B cell (primary cell): Measurements from ENCODE around the gene CYP1A1. TPM values are rescaled to one million over a fixed set of nuclear protein-coding genes. Genes with fewer than 3 reads are reported as not detected.

Source experiments
- ATAC-seq: fragments of 200-7000 bp; cut with Tn5 transposase; one replicate; pipeline ENCODE4 v1.10.0; 2021; ENCODE audit warnings: low read depth, mild to moderate bottlenecking, moderate number of reproducible peaks, moderate library complexity
- CTCF ChIA-PET: fragments of 350-600 bp; sonication (Branson Sonifier 250); formaldehyde crosslinking; loops from one replicate; lab custom pipeline; 2021; ENCODE audit warnings: antibody characterized with exemption, inconsistent platforms; lab: Charles Lee
- POLR2A ChIA-PET: fragments of 350-600 bp; sonication (Branson Sonifier 250); formaldehyde crosslinking; loops from one replicate; lab custom pipeline; 2021; ENCODE audit warnings: antibody characterized with exemption; lab: Charles Lee
- DNase-seq: peaks from one replicate; pipeline ENCODE4 v3.0.0; 2013
- H2AFZ ChIP-seq: 2 replicates; pipeline ENCODE4 v1.6.1; 2012; ENCODE audit warnings: mild to moderate bottlenecking, low read depth, low read length; ENCODE audit not compliant: insufficient read depth, poor library complexity, severe bottlenecking
- H3K27ac ChIP-seq, 2 donors: 1 replicate in 1 of 2; 2 replicates in 1 of 2; pipeline ENCODE4 v1.5.1; 2012 to 2013; ENCODE audit warnings: low read length in 2 of 2, mild to moderate bottlenecking in 2 of 2, moderate library complexity in 1 of 2
- H3K27me3 ChIP-seq, 4 experiments: fragments of 200-600 bp in 1 of 4; sonication (generic) in 1 of 4; replicated peaks in 1 of 4; 1 replicate in 2 of 4; 2 replicates in 2 of 4; pipeline versions ENCODE4 v1.6.1 to v1.7.0; 2013 to 2016; ENCODE audit warnings: low read length in 3 of 4, mild to moderate bottlenecking in 2 of 4, mixed read lengths in 1 of 4, moderate library complexity in 1 of 4; ENCODE audit not compliant: insufficient read depth in 4 of 4, control insufficient read depth in 3 of 4; ENCODE audit errors: control extremely low read depth in 1 of 4
- H3K36me3 ChIP-seq, 2 experiments: replicated peaks in 1 of 2; 1 replicate in 1 of 2; 2 replicates in 1 of 2; pipeline versions ENCODE4 v1.6.1 to v1.7.1; 2013; ENCODE audit warnings: low read length in 1 of 2; ENCODE audit not compliant: insufficient read depth in 2 of 2, control insufficient read depth in 1 of 2; ENCODE audit errors: control extremely low read depth in 1 of 2, extremely low read depth in 1 of 2
- H3K4me1 ChIP-seq, 2 donors: fragments of 200-600 bp in 1 of 2; sonication (generic) in 1 of 2; 1 replicate in 1 of 2; 2 replicates in 1 of 2; pipeline versions ENCODE4 v1.5.1 to v1.6.1; 2013 to 2017; ENCODE audit warnings: low read length in 2 of 2; ENCODE audit not compliant: control insufficient read depth in 2 of 2, insufficient read depth in 2 of 2
- H3K4me2 ChIP-seq: replicated peaks from 2 replicates; pipeline ENCODE3; 2012; ENCODE audit warnings: mild to moderate bottlenecking, low read depth, low read length; ENCODE audit not compliant: poor library complexity, severe bottlenecking
- H3K4me3 ChIP-seq, 5 experiments: fragments of 200-600 bp in 1 of 5; sonication (generic) in 1 of 5; 1 replicate in 3 of 5; 2 replicates in 2 of 5; pipeline versions ENCODE4 v1.5.1 to v1.7.0; 2011 to 2016; ENCODE audit warnings: low read length in 4 of 5, mild to moderate bottlenecking in 4 of 5, low read depth in 2 of 5, control low read depth in 1 of 5, moderate library complexity in 1 of 5; ENCODE audit not compliant: insufficient read depth in 1 of 5; ENCODE audit errors: control extremely low read depth in 1 of 5, extremely low read depth in 1 of 5
- H3K79me2 ChIP-seq: fragments of 200-600 bp; sonication (generic); one replicate; pipeline ENCODE4 v1.6.0; 2016; ENCODE audit warnings: low read length; ENCODE audit not compliant: control insufficient read depth, insufficient read depth
- H3K9ac ChIP-seq: fragments of 200-600 bp; sonication (generic); 2 replicates; pipeline ENCODE4 v1.6.1; 2017; ENCODE audit warnings: mild to moderate bottlenecking, low read length, moderate library complexity
- H3K9me3 ChIP-seq, 3 donors: one replicate each; pipeline versions ENCODE4 v1.6.1 to v1.7.1; 2013; ENCODE audit warnings: low read length in 2 of 3; ENCODE audit not compliant: control insufficient read depth in 2 of 3, insufficient read depth in 1 of 3; ENCODE audit errors: control extremely low read depth in 1 of 3
- H4K20me1 ChIP-seq: 2 replicates; pipeline ENCODE4 v1.6.0; 2012; ENCODE audit warnings: mild to moderate bottlenecking, low read length; ENCODE audit not compliant: insufficient read depth, control insufficient read depth, poor library complexity, severe bottlenecking
- H3K27ac Mint-ChIP-seq: one replicate; pipeline ENCODE4 v1.8.0; 2021; ENCODE audit warnings: mixed read lengths
- H3K27me3 Mint-ChIP-seq: one replicate; pipeline ENCODE4 v1.8.0; 2021; ENCODE audit warnings: mixed read lengths
- H3K4me1 Mint-ChIP-seq: one replicate; pipeline ENCODE4 v1.8.0; 2021; ENCODE audit warnings: mixed read lengths
- H3K4me3 Mint-ChIP-seq: one replicate; pipeline ENCODE4 v1.8.0; 2021; ENCODE audit warnings: mixed read lengths
- H3K9me3 Mint-ChIP-seq: one replicate; pipeline ENCODE4 v1.8.0; 2022; ENCODE audit warnings: mixed read lengths; ENCODE audit not compliant: insufficient read depth
- EZH2 ChIP-seq: IDR thresholded peaks from 2 replicates; pipeline ENCODE4 v1.6.1; 2012; ENCODE audit warnings: borderline replicate concordance, low read depth, mild to moderate bottlenecking, moderate library complexity, low read length; ENCODE audit not compliant: insufficient read depth, poor library complexity, severe bottlenecking
- WGBS: methylation state at CpG from one replicate; pipeline ENCODE4 v1.1.5; 2013; ENCODE audit warnings: missing lambda C conversion rate; ENCODE audit not compliant: insufficient coverage; 5-methylcytosine and 5-hydroxymethylcytosine counted together
- intact Hi-C: fragments of 100-400 bp; cut with micrococcal nuclease; formaldehyde crosslinking; loops from one replicate; pipeline ENCODE4 v1.10.0; 2022
- polyA plus RNA-seq: library from polyadenylated mRNA; depleted of rRNA; stranded (reverse); fragments of >200 nt; gene quantifications from 2 replicates; pipeline ENCODE4 v1.2.3, GENCODE V29; 2012
- total RNA-seq, 2 donors: library from RNA; stranded (reverse); fragments of 120-200 nt in 1 of 2; gene quantifications; 1 replicate in 1 of 2; 2 replicates in 1 of 2; pipeline versions ENCODE4 v1.2.3 to v1.2.4, GENCODE V29; 2013 to 2022
- TF ChIP-seq, protein P1 (sequence below): fragments of 200-600 bp; IDR thresholded peaks from one replicate; pipeline ENCODE4 v1.8.0; 2022; ENCODE audit warnings: antibody characterized with exemption, mild to moderate bottlenecking

CYP1A1 gene
- total and polyA plus RNA-seq, 2 donors (not counting 1 experiment from before 2014, with no cell fraction given): 0.24 TPM; not detected in 1

- no peak overlapping the region for H3K4me3 Mint-ChIP-seq
- DNase-seq: no peak
These were observed 1.5 kb downstream of the CYP1A1 start for GRCh38 chr15:74723754-74724334.

GRCh38 chr15:74723187-74723586 is 2.1 kb downstream of the CYP1A1 start:
- H4K20me1 ChIP-seq: no peaks in the 10 kb centered on the region
- H3K27ac Mint-ChIP-seq: no peak overlapping the region
- TF ChIP-seq, protein P1, sequence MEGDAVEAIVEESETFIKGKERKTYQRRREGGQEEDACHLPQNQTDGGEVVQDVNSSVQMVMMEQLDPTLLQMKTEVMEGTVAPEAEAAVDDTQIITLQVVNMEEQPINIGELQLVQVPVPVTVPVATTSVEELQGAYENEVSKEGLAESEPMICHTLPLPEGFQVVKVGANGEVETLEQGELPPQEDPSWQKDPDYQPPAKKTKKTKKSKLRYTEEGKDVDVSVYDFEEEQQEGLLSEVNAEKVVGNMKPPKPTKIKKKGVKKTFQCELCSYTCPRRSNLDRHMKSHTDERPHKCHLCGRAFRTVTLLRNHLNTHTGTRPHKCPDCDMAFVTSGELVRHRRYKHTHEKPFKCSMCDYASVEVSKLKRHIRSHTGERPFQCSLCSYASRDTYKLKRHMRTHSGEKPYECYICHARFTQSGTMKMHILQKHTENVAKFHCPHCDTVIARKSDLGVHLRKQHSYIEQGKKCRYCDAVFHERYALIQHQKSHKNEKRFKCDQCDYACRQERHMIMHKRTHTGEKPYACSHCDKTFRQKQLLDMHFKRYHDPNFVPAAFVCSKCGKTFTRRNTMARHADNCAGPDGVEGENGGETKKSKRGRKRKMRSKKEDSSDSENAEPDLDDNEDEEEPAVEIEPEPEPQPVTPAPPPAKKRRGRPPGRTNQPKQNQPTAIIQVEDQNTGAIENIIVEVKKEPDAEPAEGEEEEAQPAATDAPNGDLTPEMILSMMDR: no peak
- no peak for TF ChIP-seq EZH2
- H3K4me1 Mint-ChIP-seq: peaks cover 15% of the 10 kb centered on the region
- H3K9me3 Mint-ChIP-seq: no peaks in the 10 kb centered on the region
- peaks cover 0 to 35% (median 17%) of the 10 kb centered on the region in 4 experiments for H3K27me3 ChIP-seq
- H3K4me2 ChIP-seq: no peak overlapping the region
- ChIA-PET POLR2A (no interaction called here), CTCF (no interaction called here)
- 89% methylated on average over 1 of the region's 1 CpG for whole genome bisulfite sequencing
- H3K36me3 ChIP-seq: no peaks in the 10 kb centered on the region
- H3K4me1 ChIP-seq: peaks cover 14 to 16% of the 10 kb centered on the region in 2 donors
- H3K9ac ChIP-seq: no peak overlapping the region
- H2AFZ ChIP-seq: no peak overlapping the region
- ATAC-seq (no peak), DNase-seq (no peak)
- H3K4me3 ChIP-seq: no peak overlapping the region
- H3K27ac ChIP-seq: no peak overlapping the region
- no peak overlapping the region for H3K4me3 Mint-ChIP-seq
- no peaks in the 10 kb centered on the region for H3K79me2 ChIP-seq
- peaks cover 0 to 16% (median 0%) of the 10 kb centered on the region in 3 donors for H3K9me3 ChIP-seq
- intact Hi-C loops: no loop called here
- peaks cover 44% of the 10 kb centered on the region for H3K27me3 Mint-ChIP-seq

More at GRCh38 chr15:74723754-74724334, 1.5 kb downstream of the CYP1A1 start:
- H3K36me3 ChIP-seq: no peaks in the 10 kb centered on the region
- H4K20me1 ChIP-seq: no peaks in the 10 kb centered on the region
- Mint-ChIP-seq H3K27ac (no peak overlapping the region), H3K4me1 (peaks cover 15% of the 10 kb centered on the region), H3K9me3 (no peaks in the 10 kb centered on the region), H3K27me3 (peaks cover 44% of the 10 kb centered on the region)
- TF ChIP-seq, protein P1: no peak
- TF ChIP-seq EZH2: no peak
- ATAC-seq: no peak
- ChIA-PET CTCF (no interaction called here), POLR2A (no interaction called here)
- peaks cover 14 to 16% of the 10 kb centered on the region in 2 donors for H3K4me1 ChIP-seq
- no peak overlapping the region for H3K4me2 ChIP-seq
- H2AFZ ChIP-seq: no peak overlapping the region
- peaks cover 0 to 16% (median 0%) of the 10 kb centered on the region in 3 donors for H3K9me3 ChIP-seq
- peaks cover 0 to 35% (median 17%) of the 10 kb centered on the region in 4 experiments for H3K27me3 ChIP-seq
- no peaks in the 10 kb centered on the region for H3K79me2 ChIP-seq
- WGBS: 88% methylated on average over 1 of the region's 1 CpG
- intact Hi-C loops: loop anchor here (2.0 kb wide), 1 partner anchor 27 kb away; the partner anchor contains the start of gene EDC3
- H3K9ac ChIP-seq: no peak overlapping the region
- H3K27ac ChIP-seq: no peak overlapping the region
- H3K4me3 ChIP-seq: no peak overlapping the region
